ENCODE results near the gene FAM124B.

Gene FAM124B, protein sequence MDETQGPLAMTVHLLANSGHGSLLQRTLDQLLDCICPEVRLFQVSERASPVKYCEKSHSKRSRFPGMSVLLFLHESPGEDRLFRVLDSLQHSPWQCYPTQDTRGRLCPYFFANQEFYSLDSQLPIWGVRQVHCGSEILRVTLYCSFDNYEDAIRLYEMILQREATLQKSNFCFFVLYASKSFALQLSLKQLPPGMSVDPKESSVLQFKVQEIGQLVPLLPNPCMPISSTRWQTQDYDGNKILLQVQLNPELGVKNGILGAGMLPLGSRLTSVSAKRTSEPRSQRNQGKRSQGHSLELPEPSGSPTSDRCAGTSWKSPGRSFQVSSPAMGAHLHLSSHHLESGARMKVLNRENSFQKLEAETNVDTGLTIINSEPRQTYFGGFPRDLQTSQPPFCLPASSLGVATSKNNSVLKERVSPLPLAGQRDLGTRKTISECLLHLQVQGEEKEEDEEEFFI

DNA sequence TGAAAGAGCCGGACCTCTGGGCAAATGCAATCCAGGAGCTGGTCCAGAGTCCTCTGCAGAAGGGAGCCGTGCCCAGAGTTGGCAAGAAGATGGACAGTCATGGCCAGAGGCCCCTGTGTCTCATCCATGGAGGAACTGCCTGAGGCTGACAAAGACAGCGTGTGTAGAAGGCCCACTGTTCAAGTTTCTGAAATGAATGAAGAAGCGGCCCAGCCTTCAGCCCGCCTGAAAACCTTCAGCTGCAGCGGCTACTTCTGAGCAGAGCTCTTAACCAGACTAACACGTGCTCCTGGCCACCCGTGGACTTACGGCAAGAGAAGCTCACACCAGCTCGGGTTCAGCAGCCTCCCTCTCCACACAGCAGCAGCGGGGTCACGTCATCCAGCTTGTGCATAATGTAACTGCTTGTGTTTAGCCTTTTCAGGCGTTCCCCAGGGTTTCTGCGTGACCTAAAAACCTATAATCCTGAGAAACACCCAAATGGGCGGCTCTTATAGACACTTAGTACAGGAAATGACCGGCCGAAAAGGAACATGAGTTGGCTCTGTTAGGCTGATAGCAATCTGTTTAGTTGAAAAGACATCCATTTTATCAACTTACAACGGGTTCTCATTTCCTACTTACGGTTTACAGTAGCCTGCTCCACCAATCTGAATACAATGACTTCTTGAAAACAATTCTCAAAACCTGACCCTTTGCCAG lies at the start of gene FAM124B:
FAM124B (minus strand) TSS at position 467 of the 702 bp plus-strand sequence; CDS start at position 128, 339 bp downstream.
- DNase-seq (ENCODE audit: low read depth in 2 of 2) = no peak

DNA sequence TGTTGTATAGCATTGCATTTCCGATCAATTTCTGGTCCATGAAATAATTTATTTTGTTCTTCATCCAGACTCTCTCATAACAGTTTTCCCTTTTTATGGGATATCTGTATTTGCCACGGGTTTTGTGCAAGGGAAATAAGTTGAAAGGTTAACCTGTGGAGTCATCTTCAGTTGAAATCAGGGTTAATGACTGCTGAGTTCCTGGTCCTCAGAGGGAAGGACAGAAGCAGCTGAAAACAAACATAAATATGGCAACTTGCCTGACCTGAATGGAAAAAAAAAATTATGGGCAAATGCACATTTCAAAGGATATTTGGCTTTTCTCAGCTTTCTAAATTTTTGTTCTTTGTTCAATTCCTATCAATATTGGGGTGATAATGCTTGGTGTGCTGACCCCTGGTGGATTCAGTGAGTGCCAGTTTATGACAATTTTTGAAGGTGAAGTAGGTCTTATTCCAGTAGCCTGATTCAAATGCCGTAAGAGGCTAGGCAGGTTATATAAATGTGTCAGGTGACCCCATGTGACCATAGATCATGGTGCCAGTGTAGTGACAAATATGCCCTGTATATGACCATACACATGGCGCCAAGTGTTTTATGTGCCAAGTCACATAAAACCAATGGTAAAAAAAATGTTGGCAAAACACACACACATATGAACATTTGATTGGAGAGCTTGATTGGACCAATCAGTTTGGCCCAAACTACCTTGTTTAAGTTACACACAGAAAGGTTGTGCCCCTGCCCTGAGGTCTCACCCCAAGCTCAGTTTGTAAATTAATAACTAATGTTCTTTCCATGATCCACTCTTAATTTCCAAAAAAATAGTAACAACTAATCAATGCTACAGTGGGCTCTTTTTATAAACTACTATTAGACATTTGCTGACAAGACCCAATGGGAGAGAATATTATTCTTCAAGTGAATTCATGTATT lies 47.6 kb upstream of the FAM124B start:
- no peak for DNase-seq (ENCODE audit: low read depth in 2 of 2)

DNA sequence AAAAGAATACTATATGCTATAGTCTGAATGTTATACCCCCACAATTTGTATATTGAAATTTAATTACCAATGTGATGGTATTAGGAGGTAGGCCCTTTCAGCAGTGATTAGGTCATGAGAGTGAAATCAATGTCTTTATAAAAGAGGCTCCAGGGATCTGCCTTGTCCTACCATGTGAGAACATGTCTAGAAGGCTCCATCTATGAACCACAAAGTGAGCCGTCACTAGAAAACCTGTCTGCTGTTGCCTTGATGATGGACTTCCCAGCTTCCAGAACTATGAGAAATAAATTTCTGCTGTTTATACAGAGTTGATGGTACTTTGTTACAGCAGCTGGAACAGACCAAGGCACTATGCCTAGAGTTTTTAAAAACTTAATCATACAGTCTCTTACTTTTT lies 46.3 kb upstream of the FAM124B start:
- DNase-seq (ENCODE audit: low read depth in 2 of 2) = no peak

DNA sequence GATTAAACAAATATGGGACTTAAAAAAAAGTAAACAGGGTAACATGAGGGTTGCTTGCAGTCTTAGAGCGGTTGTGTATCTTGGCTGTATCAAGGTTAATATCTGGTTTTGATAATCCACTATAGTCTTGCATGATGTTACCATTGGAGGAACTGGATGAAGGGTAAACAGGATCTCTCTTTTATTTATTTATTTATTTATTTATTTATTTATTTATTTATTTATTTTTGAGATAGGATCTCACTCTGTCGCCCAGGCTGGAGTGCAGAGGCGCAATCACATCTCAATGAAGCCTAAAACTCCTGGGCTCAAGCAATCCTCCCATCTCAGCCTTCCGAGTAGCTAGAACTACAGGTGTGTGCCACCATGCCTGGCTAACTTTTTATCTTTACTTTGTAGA lies 42.9 kb upstream of the FAM124B start:
- DNase-seq (ENCODE audit: low read depth in 2 of 2) = no peak

DNA sequence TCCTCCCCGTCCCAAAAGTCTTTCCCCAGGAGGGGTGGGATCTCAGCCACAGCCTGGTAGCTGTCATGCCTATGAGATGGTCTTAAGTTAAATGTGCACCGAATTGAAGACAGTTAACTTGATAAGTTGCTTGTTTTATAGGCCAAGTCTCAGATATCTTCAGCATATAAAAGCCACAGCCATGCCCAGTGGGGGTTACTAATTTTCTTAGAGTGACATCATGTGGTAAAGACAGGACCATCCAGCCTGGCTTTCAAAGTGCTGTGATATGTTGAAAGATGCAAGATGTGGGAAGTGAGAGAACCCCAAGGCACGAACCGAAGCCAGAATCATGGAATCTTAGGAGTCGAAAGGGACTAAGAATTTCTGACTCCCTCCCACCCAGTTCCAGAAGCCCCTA lies 42.1 kb upstream of the FAM124B start:
- no peak for DNase-seq (ENCODE audit: low read depth in 2 of 2)

- DNase-seq (ENCODE audit: low read depth in 2 of 2) = no peak
These were observed 40.4 kb upstream of the FAM124B start for GRCh38 chr2:224442071-224442967.

DNA sequence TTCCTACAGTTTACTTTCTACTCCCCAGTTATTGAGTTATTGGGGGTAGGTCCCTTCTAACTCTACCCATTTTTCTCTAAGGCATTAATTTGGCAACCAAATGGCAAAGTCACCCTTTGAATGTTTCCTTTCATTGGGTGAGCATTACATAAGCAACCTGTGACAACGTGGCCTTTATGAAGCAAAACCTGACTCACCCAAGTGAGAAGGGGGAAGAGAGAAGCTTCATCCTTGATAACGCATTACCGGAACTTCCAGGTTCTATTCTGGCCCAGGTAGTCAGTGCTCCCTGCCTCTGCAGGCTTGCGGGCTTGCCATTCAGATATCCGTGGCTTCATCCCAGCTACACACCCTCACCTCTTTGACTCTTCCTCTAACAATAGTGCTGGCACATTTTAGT lies 39.1 kb upstream of the FAM124B start:
- DNase-seq (ENCODE audit: low read depth in 2 of 2) = no peak

- no peak for DNase-seq (ENCODE audit: low read depth in 2 of 2)
These were observed 36.8 kb upstream of the FAM124B start for GRCh38 chr2:224438726-224439125.

DNA sequence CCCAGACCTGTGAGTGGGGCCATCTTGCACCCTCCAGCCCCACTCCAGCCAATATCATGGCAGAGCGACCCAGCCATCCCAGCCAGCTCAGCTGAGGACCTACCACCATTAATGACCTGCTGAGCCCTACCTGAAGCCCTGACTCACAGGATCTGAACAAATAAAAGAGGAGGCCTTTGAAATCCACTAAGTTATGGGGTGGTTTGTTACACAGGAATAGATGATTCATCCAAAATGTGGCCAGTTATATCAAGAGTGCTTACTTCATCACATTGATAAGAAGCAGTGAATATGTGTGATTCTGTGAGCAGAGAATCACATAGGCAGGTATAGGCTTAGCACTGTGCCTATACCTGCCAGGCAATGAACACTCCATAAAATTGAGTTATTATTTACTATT lies 34.7 kb upstream of the FAM124B start:
- DNase-seq (ENCODE audit: low read depth in 2 of 2) = no peak

GRCh38 chr2:224434618-224435017 lies 32.7 kb upstream of the FAM124B start:
- DNase-seq (ENCODE audit: low read depth in 2 of 2) = no peak

DNA sequence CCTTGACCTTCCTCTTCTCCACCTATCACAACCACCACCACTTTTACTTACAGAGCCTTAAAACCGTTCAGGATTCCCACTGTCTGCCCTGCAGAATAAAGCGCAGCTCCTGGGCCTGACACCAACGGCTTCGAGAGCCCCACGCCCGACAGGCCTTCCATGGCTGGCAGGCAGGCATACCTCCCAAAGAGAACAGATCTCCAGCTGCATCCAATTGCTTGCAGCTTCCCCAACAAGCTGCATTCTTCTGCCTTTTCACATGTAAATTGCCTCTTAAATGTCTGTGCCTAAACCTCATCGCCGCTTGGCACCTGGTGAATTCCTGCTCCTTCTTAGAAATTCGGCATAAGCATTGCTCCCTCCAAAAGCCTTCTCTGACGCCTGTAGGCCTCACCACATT lies 31.5 kb upstream of the FAM124B start:
- DNase-seq (ENCODE audit: low read depth in 2 of 2) = no peak

- no peak for DNase-seq (ENCODE audit: low read depth in 2 of 2)
These were observed 30.2 kb upstream of the FAM124B start for GRCh38 chr2:224432003-224432579.

DNA sequence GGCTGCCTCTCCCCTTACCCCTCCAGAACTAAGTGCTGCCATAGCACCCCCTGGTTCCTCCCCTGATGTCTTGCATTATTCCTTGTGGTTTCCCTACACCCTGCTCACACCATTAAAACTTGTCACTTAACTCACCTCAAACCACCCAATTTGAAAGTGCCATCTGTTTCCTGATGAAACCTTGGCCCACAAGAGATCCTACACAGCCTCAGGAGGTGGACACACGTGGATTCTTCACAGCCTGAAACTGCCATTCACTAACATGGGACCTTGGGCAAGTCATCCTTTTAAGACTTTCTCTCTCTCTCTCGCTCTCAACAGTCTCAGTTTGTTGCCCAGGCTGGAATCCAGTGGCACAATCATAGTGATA lies 27.5 kb upstream of the FAM124B start:
- no peak for DNase-seq (ENCODE audit: low read depth in 2 of 2)

GRCh38 chr2:224428787-224429440 lies 27.0 kb upstream of the FAM124B start:
- DNase-seq (ENCODE audit: low read depth in 2 of 2) = no peak

- DNase-seq (ENCODE audit: low read depth in 2 of 2) = no peak
These were observed 25.6 kb upstream of the FAM124B start for GRCh38 chr2:224427471-224427870.

- DNase-seq (ENCODE audit: low read depth in 2 of 2) = no peak
These were observed 24.7 kb upstream of the FAM124B start for GRCh38 chr2:224426656-224427055.

GRCh38 chr2:224421065-224421464 lies 19.2 kb upstream of the FAM124B start:
- no peak for DNase-seq (ENCODE audit: low read depth in 2 of 2)

GRCh38 chr2:224417947-224418346 lies 16.0 kb upstream of the FAM124B start:
- no peak for DNase-seq (ENCODE audit: low read depth in 2 of 2)

DNA sequence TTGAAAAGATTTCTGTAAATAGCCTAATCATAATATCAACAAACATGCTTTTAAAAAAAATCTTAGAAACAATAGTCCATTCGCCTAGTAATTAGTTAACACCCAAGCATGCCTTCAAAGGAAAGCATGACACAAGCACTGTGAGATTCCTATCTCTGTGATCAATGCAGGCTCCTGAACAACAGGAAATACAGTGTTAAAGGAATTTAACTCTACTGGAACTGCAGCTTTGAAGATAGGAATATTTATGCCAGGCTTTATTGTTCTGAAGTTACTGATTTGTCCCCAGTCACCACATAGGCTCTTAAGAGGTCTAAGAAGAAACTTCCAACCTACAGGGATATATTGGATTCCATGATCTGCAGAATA lies 15.4 kb upstream of the FAM124B start:
- no peak for DNase-seq (ENCODE audit: low read depth in 2 of 2)

GRCh38 chr2:224416656-224417360 lies 14.9 kb upstream of the FAM124B start:
- DNase-seq (ENCODE audit: low read depth in 2 of 2) = no peak

Data from stimulated activated CD8-positive, alpha-beta memory T cell treated with anti-CD3 and anti-CD28 coated beads, Interleukin-15, amount 100 ng/mL, for 4 hours (primary cell).